GM13977 (cell line): ENCODE data around the gene HBE1.

Experiments
- DNase-seq: peaks from one replicate; pipeline ENCODE4 v3.0.0; 2012; ENCODE audit warnings: low spot score
- in situ Hi-C: fragments of 300-500 bp; cut with MboI; formaldehyde crosslinking; loops from one replicate; pipeline ENCODE4 v1.12.0; 2022; ENCODE audit warnings: low sequenced_read_pairs, low pct_unique_long_range_greater_than_20kb, mixed read lengths, inconsistent platforms; ENCODE audit not compliant: unreplicated experiment
- TF ChIP-seq, protein P1 (sequence below): IDR thresholded peaks from 2 replicates; pipeline ENCODE4 v1.5.1; 2012; ENCODE audit warnings: mild to moderate bottlenecking, control low read depth; ENCODE audit not compliant: insufficient read depth; ENCODE audit errors: extremely low read depth, missing control alignments

HBE1 gene

DNA sequence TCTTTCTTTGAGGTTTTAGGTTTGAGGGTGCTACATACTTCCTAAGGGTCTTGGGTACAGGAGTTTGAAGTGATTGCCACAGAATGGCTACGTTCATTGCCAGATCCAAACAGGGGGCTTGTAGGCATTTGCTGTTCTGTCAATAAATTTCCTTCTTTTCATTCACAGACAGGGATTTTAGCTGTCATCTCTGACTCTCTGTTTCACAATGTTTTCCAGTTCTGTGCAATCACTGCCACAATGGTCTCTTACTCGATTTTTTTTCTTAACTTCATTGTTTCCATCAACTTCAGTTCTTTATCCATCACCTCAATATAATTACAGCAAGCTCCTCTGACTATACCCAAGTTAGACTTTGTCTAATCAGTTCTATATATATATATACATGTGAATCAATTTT is 29.3 kb downstream of the HBE1 start:
- no peak for DNase-seq
- TF ChIP-seq, protein P1, sequence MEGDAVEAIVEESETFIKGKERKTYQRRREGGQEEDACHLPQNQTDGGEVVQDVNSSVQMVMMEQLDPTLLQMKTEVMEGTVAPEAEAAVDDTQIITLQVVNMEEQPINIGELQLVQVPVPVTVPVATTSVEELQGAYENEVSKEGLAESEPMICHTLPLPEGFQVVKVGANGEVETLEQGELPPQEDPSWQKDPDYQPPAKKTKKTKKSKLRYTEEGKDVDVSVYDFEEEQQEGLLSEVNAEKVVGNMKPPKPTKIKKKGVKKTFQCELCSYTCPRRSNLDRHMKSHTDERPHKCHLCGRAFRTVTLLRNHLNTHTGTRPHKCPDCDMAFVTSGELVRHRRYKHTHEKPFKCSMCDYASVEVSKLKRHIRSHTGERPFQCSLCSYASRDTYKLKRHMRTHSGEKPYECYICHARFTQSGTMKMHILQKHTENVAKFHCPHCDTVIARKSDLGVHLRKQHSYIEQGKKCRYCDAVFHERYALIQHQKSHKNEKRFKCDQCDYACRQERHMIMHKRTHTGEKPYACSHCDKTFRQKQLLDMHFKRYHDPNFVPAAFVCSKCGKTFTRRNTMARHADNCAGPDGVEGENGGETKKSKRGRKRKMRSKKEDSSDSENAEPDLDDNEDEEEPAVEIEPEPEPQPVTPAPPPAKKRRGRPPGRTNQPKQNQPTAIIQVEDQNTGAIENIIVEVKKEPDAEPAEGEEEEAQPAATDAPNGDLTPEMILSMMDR = no peak
- in situ Hi-C loops = no loop called here

DNA sequence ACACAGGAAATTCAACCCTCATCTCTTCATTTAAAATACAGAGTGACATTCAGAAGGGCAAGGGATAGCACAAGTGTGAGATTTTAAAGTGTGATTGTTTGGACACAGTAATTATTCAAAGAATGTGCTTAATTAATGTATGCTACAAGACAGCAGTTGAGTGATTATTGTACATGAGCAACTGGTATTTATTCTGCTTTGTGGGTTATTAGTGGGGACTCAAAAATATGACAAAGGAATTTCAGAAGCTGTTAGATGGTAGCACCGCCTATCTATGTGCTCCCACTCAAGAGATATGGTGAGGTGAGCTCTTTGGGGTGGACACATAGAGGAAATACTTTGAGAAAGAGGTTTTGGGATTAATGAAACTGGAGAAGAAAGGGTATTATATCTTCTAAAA is 29.7 kb downstream of the HBE1 start:
- TF ChIP-seq, protein P1 = no peak
- in situ Hi-C loops = no loop called here
- no peak for DNase-seq

DNA sequence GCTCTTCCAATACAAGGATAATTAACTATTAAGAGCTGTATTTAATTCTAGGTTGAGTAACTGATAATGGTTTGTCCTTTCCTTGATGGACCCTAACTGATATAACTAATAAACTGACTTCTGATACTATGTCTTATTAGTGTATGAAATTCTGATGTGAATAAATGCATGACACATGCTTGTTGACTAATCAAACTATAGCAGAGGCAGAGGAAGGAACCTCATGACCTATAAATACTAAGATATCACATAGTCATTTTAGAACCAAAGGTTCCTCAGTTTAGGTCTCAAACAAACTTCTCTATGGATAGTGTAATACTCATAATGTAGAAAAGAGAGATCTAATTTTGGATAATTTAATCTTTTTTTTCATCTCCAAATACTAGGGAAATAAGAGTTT is 30.7 kb downstream of the HBE1 start:
- DNase-seq = no peak
- in situ Hi-C loops = no loop called here
- TF ChIP-seq, protein P1 = no peak

DNA sequence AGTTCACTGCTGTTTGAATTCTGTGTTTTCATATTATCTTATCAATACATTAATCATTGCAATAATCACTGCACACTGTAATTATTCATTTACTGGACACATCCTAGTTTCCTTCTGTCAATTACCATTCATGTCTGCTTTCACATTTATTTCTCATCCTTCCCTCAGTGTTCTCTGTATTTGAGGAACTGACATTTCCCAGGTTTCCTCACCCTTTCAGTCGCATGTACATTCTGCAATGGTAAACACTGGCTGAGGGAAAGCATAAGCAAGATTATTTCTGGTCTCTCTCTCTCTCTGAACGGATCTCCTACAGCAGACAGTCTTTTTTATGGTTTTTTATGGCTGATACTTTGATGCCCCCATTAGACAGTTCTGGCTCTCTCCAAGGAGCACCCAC is 31.3 kb downstream of the HBE1 start:
- TF ChIP-seq, protein P1 = no peak
- in situ Hi-C loops = no loop called here

DNA sequence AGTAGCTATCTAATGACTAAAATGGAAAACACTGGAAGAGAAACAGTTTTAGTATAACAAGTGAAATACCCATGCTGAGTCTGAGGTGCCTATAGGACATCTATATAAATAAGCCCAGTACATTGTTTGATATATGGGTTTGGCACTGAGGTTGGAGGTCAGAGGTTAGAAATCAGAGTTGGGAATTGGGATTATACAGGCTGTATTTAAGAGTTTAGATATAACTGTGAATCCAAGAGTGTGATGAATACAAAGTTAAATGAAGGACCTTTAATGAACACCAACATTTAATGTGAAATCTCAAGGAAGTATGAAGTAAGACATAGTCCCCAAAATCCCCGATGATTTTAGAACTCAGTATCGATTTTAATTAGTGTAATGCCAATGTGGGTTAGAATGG is 32.3 kb downstream of the HBE1 start:
- DNase-seq = no peak
- TF ChIP-seq, protein P1 = no peak
- in situ Hi-C loops = no loop called here

More for the DNA sequence above, 31.3 kb downstream of the HBE1 start:
- DNase-seq = no peak

DNA sequence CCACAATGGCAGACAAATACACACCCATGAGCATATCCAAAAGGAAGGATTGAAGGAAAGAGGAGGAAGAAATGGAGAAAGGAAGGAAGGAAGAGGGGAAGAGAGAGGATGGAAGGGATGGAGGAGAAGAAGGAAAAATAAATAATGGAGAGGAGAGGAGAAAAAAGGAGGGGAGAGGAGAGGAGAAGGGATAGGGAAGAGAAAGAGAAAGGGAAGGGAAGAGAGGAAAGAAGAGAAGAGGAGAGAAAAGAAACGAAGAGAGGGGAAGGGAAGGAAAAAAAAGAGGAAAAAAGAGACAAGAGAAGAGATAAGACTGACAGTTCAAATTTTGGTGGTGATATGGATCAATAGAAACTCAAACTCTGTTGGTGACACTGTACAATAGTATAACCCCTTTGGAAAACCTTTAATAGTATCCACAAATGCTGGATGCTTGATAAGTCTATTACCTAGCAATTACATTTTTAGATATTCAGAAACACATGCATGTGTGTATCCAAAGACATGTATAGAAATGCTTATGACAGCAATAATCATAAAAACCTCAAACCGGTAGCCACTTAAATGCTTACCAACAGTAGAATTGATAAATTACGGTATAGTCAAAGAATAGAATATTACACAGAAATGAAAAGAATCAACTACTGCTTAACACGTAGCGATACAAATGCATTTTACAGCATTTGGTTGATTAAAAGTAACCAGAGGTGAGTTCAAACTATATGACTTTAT is 34.2 kb downstream of the HBE1 start:
- DNase-seq = no peak
- TF ChIP-seq, protein P1 = no peak
- in situ Hi-C loops = no loop called here
